Ectodermal cell (in vitro differentiated cells): ENCODE measurements around the gene TCF19.

Source experiments
- H3K27ac ChIP-seq: 2 replicates; pipeline ENCODE4 v1.7.0; 2013; ENCODE audit warnings: mild to moderate bottlenecking, low read depth, low read length; ENCODE audit not compliant: insufficient read depth, poor library complexity, severe bottlenecking
- H3K27me3 ChIP-seq: 2 replicates; pipeline ENCODE4 v1.7.0; 2013; ENCODE audit warnings: mild to moderate bottlenecking, low read length; ENCODE audit not compliant: insufficient read depth, control insufficient read depth, poor library complexity, severe bottlenecking
- H3K36me3 ChIP-seq: one replicate; pipeline ENCODE4 v1.7.0; 2013; ENCODE audit warnings: low read length; ENCODE audit not compliant: control insufficient read depth, insufficient read depth
- H3K4me1 ChIP-seq: one replicate; pipeline ENCODE4 v1.7.0; 2013; ENCODE audit warnings: low read length; ENCODE audit not compliant: control insufficient read depth, insufficient read depth
- H3K4me3 ChIP-seq: 2 replicates; pipeline ENCODE4 v1.7.0; 2013; ENCODE audit warnings: low read depth, low read length, control low read depth; ENCODE audit not compliant: insufficient read depth
- H3K9me3 ChIP-seq: 2 replicates; pipeline ENCODE4 v1.7.0; 2013; ENCODE audit warnings: mild to moderate bottlenecking, low read length, moderate library complexity; ENCODE audit not compliant: control insufficient read depth
- WGBS, 2 experiments: methylation state at CpG; one replicate each; pipeline ENCODE4 v1.1.7; 2013; ENCODE audit warnings: missing lambda C conversion rate in 2 of 2; 5-methylcytosine and 5-hydroxymethylcytosine counted together

The TCF19 gene

DNA sequence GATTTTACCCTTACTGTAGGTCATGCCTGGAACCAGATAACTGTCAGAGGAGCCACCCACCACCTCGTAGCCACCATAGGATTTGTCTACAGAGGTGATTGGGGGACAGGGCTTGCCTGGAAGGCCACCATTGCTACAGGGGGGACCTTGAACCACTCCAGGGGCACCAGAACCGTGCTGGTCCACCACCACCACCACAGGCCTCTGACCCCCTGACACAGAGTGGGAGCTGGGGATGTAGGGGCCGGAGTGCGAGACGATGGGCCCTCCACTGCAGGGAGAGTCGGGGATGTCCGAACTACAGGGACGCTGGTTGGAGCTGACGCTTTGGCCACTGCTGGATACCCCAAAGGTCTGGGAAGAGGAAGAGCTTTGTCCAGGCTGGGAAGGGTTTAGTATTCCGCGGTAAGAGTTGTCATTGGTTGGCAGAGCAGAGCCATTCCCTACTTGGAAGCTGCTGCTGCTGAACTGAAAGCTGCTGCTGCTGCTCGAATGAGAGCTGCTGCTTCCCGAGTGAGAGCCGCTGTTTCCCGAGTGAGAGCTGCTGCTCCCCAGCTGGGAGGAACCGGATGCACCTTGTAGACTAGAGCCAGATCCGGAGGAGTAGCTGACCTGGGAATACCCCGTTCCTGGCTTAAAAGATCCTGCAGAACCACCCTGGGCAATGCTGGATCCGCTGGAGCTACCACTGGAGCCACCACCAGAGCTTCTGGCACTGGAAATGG is 41.6 kb upstream of the TCF19 start:
- no peak overlapping the region for H3K27ac ChIP-seq
- H3K9me3 ChIP-seq: no peaks in the 10 kb centered on the region
- no peaks in the 10 kb centered on the region for H3K36me3 ChIP-seq
- H3K4me1 ChIP-seq: peaks cover 8% of the 10 kb centered on the region
- 90 to 92% methylated on average over 19 of the region's 19 CpGs for WGBS, 2 experiments
- no peaks in the 10 kb centered on the region for H3K27me3 ChIP-seq
- no peak overlapping the region for H3K4me3 ChIP-seq

DNA sequence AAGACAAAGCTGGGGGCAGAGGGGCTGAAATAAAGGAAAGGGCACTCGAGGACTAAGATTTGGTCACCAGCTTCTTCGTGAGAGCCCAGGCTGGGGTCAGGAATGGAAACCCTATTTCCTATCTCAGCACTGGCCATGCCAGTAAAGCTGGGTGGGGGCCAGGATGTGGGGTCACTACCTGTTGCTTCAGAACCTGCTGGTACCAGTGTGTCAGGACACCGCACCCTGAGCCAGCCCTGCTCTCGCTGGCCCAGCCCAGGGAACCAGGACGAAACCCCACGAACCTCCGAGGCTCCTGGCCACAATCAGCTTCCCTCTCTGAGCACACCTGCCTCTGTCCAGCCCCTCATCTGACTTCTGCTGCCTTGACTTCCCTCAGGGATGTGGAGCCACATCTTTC is 40.2 kb upstream of the TCF19 start:
- H3K4me1 ChIP-seq: peaks cover 8% of the 10 kb centered on the region
- WGBS, 2 experiments: 94 to 95% methylated on average over 7 of the region's 7 CpGs
- H3K36me3 ChIP-seq: no peaks in the 10 kb centered on the region
- H3K27me3 ChIP-seq: no peaks in the 10 kb centered on the region
- no peaks in the 10 kb centered on the region for H3K9me3 ChIP-seq
- H3K27ac ChIP-seq: no peak overlapping the region
- H3K4me3 ChIP-seq: no peak overlapping the region

DNA sequence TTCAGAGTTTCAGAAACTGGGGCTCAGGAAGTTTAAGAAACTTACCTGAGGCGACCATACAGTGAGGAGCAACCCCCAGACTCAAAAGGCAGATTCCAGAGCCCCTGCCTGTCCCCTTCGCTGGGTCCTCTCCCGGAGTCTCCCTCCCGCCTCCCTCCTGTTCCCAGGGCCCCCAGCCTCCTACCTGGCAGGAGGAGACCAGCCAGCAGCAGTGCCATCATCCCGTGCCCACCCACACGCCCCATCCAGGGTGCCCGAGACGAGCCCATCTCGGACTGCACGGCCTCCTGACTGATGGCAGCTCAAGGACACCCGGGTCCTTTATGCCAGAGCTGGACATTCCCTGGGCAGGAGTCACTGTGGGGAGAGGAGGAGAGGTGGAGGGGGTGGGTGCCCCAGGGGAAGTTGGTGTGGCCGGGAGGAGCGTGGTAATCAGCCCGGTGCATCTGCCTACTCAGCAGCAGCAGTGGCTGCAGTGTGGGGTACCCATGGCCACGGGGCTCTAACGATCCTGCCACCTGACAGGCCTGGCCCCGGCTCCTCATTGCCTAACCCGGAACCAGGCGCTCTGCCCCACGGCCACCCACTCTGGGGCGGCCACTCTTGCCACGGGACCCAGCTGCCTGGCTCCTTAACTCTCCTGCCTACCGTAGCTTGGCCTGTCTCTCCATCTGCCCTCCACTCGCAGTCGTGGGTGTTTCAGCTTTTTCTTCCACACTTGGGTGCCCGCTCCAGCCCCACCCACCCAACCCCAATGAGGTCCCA is 38.1 kb upstream of the TCF19 start, which contains the start of gene CDSN:
TSS of gene CDSN (minus strand) at position 296 of the 765 bp plus-strand sequence. CDS start at position 269, 27 bp downstream.
- Histone ChIP-seq H3K4me3 (no peak within 1 kb of the TSS), H3K4me1 (peaks cover 11% of the 10 kb centered on the region), H3K36me3 (no peaks in the 10 kb centered on the region), H3K9me3 (no peaks in the 10 kb centered on the region), H3K27me3 (no peaks in the 10 kb centered on the region), H3K27ac (no peak within 1 kb of the TSS)
- whole genome bisulfite sequencing, 2 experiments: 91 to 93% methylated on average over 26 of the region's 26 CpGs

DNA sequence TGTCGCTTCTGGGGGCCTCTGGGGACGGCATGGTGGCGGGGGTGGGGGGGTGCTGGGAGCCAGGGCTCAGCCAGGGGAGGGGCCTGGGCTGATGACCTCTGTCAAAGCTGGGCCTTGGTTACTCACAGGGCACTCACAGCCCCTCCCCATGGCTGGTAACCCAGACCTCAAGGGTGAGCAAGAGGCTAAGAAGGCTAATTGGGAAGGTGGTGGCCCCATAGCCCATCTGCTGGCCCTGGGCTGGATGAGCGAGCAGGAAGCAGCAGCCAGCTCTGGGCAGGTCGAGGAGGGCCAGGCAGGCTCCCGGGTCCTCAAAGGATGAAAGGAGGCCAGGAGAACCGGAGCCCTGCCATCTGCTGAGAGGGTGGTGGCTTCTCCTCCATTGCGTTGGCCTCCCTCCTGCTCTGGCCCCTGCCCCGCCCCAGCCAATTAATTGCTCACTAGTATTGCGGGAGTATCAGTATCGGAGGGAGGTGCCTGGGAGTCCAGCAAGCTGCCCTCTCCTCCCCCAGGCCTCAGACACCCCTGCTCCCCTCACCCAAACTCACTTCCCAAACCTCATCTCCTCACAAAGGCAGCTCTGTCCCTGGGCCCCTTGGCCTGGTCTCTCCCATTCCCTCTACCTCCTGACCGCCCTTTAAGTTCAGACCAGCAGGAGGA is 37.1 kb upstream of the TCF19 start:
- H3K36me3 ChIP-seq: no peaks in the 10 kb centered on the region
- H3K27me3 ChIP-seq: no peaks in the 10 kb centered on the region
- 93% methylated on average over 12 of the region's 12 CpGs for WGBS, 2 experiments
- H3K4me3 ChIP-seq: no peak overlapping the region
- H3K27ac ChIP-seq: no peak overlapping the region
- no peaks in the 10 kb centered on the region for H3K9me3 ChIP-seq
- H3K4me1 ChIP-seq: peaks cover 11% of the 10 kb centered on the region

DNA sequence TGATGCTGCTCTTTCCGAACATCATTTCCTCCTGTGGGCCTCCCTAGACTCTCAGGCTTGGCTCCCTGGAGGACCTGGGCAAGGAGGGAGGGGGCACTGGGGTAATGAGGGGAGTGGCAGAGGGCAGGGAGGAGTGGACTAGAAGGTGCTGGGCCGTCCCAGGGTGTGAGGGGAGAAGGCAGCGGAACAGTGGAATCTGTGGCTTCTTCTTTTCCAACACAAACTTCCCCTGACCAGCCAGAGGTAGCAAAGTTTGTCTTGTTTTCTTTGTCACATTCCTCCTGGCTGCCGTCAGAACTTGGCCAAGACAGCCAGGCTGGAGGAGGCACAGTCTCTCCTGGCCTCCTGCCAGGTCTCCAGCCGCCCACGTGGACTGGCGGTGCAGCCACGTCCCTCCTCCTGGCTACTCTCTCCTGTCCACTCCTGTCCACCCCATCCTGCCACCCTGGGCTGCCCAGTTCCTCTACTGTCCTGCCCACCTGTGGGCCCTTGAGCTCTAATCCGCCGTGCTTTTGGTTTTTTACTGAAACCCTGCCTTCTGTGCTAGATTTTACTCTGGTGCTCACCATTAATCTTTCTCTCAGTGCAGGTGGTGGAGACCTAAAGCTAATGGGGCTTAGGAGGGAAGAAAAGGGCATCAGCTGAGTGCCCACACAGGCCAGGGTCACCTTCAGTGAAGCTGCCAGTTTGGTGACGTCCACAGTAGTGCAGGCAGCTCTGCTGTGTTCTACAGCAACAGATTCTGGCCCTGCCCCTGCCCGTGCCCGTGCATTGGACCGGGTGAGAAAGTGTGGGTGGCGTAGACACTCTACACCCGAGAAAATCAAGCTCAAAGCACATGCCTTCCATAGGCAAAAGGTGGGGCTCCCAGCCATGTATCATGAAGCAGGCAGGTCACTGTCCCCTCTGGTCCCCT is 35.3 kb upstream of the TCF19 start:
- no peak overlapping the region for H3K4me3 ChIP-seq
- 89 to 90% methylated on average over 16 of the region's 16 CpGs for WGBS, 2 experiments
- H3K9me3 ChIP-seq: no peaks in the 10 kb centered on the region
- no peaks in the 10 kb centered on the region for H3K27me3 ChIP-seq
- H3K27ac ChIP-seq: no peak overlapping the region
- H3K36me3 ChIP-seq: no peaks in the 10 kb centered on the region
- peaks cover 11% of the 10 kb centered on the region for H3K4me1 ChIP-seq

DNA sequence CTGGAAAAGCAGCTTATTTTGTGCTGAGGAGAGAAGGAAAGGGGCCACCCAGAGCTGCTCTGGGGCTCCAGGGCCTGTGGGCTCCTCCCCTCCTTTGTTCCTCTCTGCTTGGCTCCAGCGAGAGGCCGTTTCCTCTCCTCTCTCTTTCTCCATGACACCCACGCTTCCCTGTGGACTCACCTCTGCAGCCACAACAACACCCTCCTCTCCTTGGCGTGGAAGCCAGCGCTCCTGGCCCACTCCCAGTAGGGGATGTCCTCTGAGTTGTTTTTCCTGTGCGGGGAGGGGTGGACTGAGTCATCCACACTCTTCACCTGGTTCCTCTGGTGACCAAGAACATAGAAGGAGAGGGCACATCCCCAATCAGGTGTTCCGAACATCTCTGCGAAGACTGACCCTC is 33.2 kb upstream of the TCF19 start:
- Histone ChIP-seq H3K9me3 (no peaks in the 10 kb centered on the region), H3K27ac (no peak overlapping the region), H3K36me3 (no peaks in the 10 kb centered on the region), H3K4me3 (no peak overlapping the region), H3K4me1 (peaks cover 11% of the 10 kb centered on the region), H3K27me3 (no peaks in the 10 kb centered on the region)
- WGBS, 2 experiments: 63 to 64% methylated on average over 7 to 8 of the region's 8 CpGs

DNA sequence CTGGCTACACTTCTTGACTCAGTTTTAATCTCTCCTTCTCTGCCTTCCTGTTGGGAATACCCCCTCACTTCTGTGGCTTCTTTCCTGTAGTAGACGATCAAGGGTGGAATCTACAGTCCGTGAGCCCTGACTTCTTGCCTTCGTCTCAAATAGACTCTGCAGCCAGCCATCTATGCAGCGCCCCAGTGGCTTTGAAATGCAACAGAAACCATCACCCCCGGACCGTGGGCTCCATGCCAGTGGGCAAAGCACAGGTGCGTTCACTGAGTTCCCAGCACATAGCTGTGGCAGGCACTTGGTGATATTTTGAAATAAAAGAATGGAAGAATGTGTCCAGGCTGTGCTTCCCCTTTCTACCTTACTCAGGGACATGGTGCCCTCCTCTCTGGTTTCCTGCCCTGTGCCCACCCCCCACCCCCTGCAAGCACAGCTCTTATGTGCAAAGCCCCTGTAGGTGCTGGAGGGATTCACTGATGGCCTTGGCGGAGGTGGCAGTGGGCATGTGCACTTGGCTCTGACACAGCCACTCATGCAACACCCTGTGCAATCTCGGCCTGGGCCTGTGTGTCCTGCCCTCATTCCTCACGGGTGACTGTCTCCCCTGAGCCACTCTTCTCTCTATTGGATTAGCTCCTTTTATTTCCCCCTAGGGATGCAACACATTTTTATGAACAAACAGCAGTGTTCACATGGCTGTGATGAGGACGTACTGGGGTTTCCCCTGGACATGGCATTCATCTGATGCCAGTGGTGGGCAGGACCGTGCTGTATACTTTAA is 32.6 kb upstream of the TCF19 start:
- H3K36me3 ChIP-seq: no peaks in the 10 kb centered on the region
- 92 to 95% methylated on average over 12 of the region's 12 CpGs for WGBS, 2 experiments
- peaks cover 11% of the 10 kb centered on the region for H3K4me1 ChIP-seq
- H3K27ac ChIP-seq: no peak overlapping the region
- H3K27me3 ChIP-seq: no peaks in the 10 kb centered on the region
- H3K9me3 ChIP-seq: no peaks in the 10 kb centered on the region
- H3K4me3 ChIP-seq: no peak overlapping the region

DNA sequence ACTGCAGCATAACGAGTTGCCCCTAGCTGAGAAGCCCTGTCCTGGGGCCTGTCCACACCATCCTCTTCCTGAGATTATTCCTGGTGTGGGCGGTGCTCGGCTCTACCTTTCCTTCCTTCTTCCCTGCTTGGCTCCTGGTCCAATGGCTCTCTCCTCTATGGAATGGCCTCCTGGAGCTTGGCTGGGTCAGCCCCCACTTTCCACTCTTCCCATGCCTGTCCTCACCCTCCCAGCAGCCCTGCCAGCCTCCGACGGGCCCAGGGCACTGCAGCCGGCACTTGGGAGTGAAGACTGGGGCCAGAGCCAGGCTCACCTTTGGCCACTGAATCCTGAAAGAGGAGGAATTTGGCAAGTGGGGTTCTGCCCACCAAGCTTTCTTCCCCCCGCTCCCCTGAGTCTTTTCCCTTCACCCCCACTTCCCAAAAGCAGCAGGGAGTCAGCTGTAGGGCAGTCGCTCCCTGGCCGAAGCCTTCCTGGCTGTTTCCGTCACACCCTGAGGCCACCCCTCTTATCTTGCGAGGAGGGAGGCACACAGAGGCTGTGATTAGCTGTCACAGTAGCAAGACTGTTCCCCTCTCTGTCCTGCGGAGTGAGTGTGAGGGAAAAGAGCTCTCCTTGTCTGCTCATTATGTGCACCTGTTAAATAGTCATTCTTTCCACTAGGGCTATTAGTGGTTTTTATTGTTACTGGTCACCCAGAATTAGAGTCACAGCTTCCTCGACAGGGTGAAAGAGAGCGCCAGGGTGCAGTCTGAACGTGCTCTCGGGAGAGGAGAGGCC is 31.8 kb upstream of the TCF19 start:
- Histone ChIP-seq H3K27ac (no peak overlapping the region), H3K27me3 (no peaks in the 10 kb centered on the region), H3K9me3 (no peaks in the 10 kb centered on the region), H3K4me3 (no peak overlapping the region), H3K36me3 (no peaks in the 10 kb centered on the region), H3K4me1 (peaks cover 11% of the 10 kb centered on the region)
- 74% methylated on average over 16 of the region's 16 CpGs for WGBS, 2 experiments
